ENCODE data around the gene TRIM73. TPM values are rescaled to one million over a fixed set of nuclear protein-coding genes. Genes with fewer than 3 reads are reported as not detected.

Gene TRIM73

Small RNAs within 50 kb of the gene (small RNA-seq; reads per million reads assigned to genes)
- gene RF00019: not detected
